Progenitor cell of endocrine pancreas (in vitro differentiated cells): ENCODE data around the gene ELF3. TPM values are rescaled to one million over a fixed set of nuclear protein-coding genes. Genes with fewer than 3 reads are reported as not detected.

Source experiments
- DNase-seq: peaks from one replicate; pipeline ENCODE4 v3.0.0; 2021; ENCODE audit warnings: low spot score; ENCODE audit not compliant: unreplicated experiment
- H3K27ac Mint-ChIP-seq: 2 replicates; pipeline ENCODE4 v1.8.0; 2021; ENCODE audit warnings: mild to moderate bottlenecking, moderate library complexity, mixed read lengths
- H3K27me3 Mint-ChIP-seq: 2 replicates; pipeline ENCODE4 v1.8.0; 2021; ENCODE audit warnings: mixed read lengths
- H3K36me3 Mint-ChIP-seq: 2 replicates; pipeline ENCODE4 v1.8.0; 2022; ENCODE audit warnings: mixed read lengths; ENCODE audit not compliant: insufficient read depth
- H3K4me1 Mint-ChIP-seq: 2 replicates; pipeline ENCODE4 v1.8.0; 2021; ENCODE audit warnings: low read depth, mixed read lengths
- H3K4me3 Mint-ChIP-seq: 2 replicates; pipeline ENCODE4 v1.8.0; 2021; ENCODE audit warnings: low read depth, mild to moderate bottlenecking, moderate library complexity, mixed read lengths
- H3K9me3 Mint-ChIP-seq: 2 replicates; pipeline ENCODE4 v1.8.0; 2021; ENCODE audit warnings: low read depth, mixed read lengths
- CTCF ChIP-seq: fragments of 200-600 bp; sonication (generic); IDR thresholded peaks from one replicate; pipeline ENCODE4 v1.5.0; 2021; ENCODE audit warnings: antibody characterized with exemption, mild to moderate bottlenecking; ENCODE audit not compliant: unreplicated experiment
- total RNA-seq: library from RNA; stranded (reverse); gene quantifications from 2 replicates; pipeline ENCODE4 v1.2.1, GENCODE V29; 2021

Gene ELF3
- total RNA-seq, 1 donor from 2014 or later = 74.3 TPM

- no peak for DNase-seq
- no peak overlapping the region for H3K27ac Mint-ChIP-seq
- no peaks in the 10 kb centered on the region for H3K9me3 Mint-ChIP-seq
- H3K36me3 Mint-ChIP-seq = peaks cover 9% of the 10 kb centered on the region
- H3K4me3 Mint-ChIP-seq = peak overlapping the region; percentile 29
- peaks cover 17% of the 10 kb centered on the region for H3K4me1 Mint-ChIP-seq
- TF ChIP-seq CTCF = no peak
- H3K27me3 Mint-ChIP-seq = no peaks in the 10 kb centered on the region
Measured at GRCh38 chr1:201985355-201985754, 25.0 kb upstream of the ELF3 start.

GRCh38 chr1:201988601-201989000, 21.8 kb upstream of the ELF3 start:
- H3K4me1 Mint-ChIP-seq = peaks cover 10% of the 10 kb centered on the region
- no peaks in the 10 kb centered on the region for H3K9me3 Mint-ChIP-seq

GRCh38 chr1:201989354-201990128, 20.8 kb upstream of the ELF3 start:
- Mint-ChIP-seq H3K36me3 (peaks cover 30% of the 10 kb centered on the region), H3K4me3 (no peak overlapping the region), H3K27me3 (no peaks in the 10 kb centered on the region), H3K4me1 (peaks cover 4% of the 10 kb centered on the region), H3K9me3 (no peaks in the 10 kb centered on the region), H3K27ac (no peak overlapping the region)
- no peak for TF ChIP-seq CTCF
- no peak for DNase-seq

More at GRCh38 chr1:201988601-201989000, 21.8 kb upstream of the ELF3 start:
- peaks cover 22% of the 10 kb centered on the region for H3K36me3 Mint-ChIP-seq
- TF ChIP-seq CTCF = no peak
- no peaks in the 10 kb centered on the region for H3K27me3 Mint-ChIP-seq
- no peak for DNase-seq
- H3K27ac Mint-ChIP-seq = no peak overlapping the region
- H3K4me3 Mint-ChIP-seq = no peak overlapping the region

GRCh38 chr1:201990427-201990826, 20.0 kb upstream of the ELF3 start:
- no peak for TF ChIP-seq CTCF
- no peak for DNase-seq
- no peak overlapping the region for H3K4me3 Mint-ChIP-seq
- peaks cover 32% of the 10 kb centered on the region for H3K36me3 Mint-ChIP-seq
- H3K9me3 Mint-ChIP-seq = no peaks in the 10 kb centered on the region
- H3K4me1 Mint-ChIP-seq = peaks cover 4% of the 10 kb centered on the region
- no peak overlapping the region for H3K27ac Mint-ChIP-seq
- no peaks in the 10 kb centered on the region for H3K27me3 Mint-ChIP-seq

- peaks cover 48% of the 10 kb centered on the region for H3K36me3 Mint-ChIP-seq
- H3K4me1 Mint-ChIP-seq = no peaks in the 10 kb centered on the region
- no peaks in the 10 kb centered on the region for H3K27me3 Mint-ChIP-seq
- no peaks in the 10 kb centered on the region for H3K9me3 Mint-ChIP-seq
- DNase-seq = peak; percentile 12
- peak; percentile 79 for TF ChIP-seq CTCF
- H3K4me3 Mint-ChIP-seq = no peak overlapping the region
- H3K27ac Mint-ChIP-seq = no peak overlapping the region
Measured at GRCh38 chr1:201999625-202000238, 10.7 kb upstream of the ELF3 start.
